ENCODE measurements around the gene RAP1A.

The RAP1A gene

DNA sequence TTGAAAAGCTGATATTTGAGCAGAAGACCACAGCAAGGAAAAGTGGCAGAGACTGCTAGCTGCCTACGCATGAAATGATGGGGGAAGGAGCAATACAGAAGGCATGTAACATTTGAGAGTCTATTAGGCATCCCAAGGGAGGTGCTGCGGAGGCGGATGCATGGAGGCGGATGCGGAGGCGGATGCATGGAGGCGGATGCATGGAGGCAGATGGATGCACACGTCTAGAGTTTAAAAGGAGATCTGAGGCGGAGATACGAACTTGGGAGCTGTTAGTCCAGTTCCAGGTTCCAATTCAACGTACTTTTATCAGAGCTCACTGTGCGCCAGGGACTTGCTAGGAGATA lies 135.4 kb downstream of the RAP1A start:
- DNase-seq (ENCODE audit: low read depth, low spot score) = peak; percentile 58

DNA sequence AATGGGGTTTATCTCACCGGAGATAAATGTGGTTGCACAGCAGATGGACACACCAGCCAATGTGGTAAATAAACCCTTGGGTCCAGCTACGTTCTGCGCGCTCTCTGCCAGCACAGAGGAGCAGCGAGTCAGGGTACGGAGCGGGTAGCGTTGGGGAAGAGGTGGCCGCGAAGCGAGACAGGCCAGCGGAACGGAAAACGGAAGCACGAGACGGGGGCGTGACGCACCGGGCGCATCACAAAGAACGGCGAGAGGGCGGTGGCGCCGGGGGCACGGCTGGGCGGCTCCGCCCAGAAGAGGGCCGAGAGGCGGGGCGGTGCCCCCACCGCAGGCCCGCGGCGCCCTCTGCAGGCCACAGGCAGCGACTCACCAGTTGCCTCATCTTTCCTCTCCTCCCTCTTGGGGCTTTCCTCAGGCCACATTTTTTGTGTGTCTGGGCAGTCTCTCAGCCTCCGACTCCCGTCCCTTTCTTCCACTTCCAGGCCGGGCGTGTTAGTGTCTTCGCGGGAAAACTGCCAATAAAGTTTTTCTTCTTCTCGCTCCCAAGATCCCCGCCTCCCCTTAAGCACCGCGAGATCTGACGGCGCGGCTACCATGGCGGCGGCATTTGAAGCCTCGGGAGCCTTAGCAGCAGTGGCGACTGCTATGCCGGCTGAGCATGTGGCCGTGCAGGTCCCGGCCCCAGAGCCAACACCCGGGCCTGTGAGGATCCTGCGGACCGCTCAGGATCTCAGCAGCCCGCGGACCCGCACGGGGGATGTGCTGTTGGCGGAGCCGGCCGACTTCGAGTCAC lies 135.9 kb downstream of the RAP1A start, which contains the start of gene DDX20:
Gene DDX20, plus strand, starts transcription at position 571 of the 793 bp plus-strand sequence. Its CDS starts 24 bp downstream, at position 595.
- peak within 1 kb of the TSS; percentile 97 for H3K4me3 ChIP-seq (ENCODE audit: low read depth, low read length)
- in situ Hi-C loops (cut with HindIII; ENCODE audit: low sequenced_read_pairs) = no loop called here
- TF ChIP-seq, protein P1, sequence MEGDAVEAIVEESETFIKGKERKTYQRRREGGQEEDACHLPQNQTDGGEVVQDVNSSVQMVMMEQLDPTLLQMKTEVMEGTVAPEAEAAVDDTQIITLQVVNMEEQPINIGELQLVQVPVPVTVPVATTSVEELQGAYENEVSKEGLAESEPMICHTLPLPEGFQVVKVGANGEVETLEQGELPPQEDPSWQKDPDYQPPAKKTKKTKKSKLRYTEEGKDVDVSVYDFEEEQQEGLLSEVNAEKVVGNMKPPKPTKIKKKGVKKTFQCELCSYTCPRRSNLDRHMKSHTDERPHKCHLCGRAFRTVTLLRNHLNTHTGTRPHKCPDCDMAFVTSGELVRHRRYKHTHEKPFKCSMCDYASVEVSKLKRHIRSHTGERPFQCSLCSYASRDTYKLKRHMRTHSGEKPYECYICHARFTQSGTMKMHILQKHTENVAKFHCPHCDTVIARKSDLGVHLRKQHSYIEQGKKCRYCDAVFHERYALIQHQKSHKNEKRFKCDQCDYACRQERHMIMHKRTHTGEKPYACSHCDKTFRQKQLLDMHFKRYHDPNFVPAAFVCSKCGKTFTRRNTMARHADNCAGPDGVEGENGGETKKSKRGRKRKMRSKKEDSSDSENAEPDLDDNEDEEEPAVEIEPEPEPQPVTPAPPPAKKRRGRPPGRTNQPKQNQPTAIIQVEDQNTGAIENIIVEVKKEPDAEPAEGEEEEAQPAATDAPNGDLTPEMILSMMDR (IDR thresholded peaks at IDR 0.05; ENCODE audit: low read depth, low read length) = peak; percentile 80
- peak; percentile 99 for DNase-seq (ENCODE audit: low read depth, low spot score)

More for the DNA sequence above, 135.4 kb downstream of the RAP1A start:
- in situ Hi-C loops (cut with HindIII; ENCODE audit: low sequenced_read_pairs) = no loop called here
- H3K4me3 ChIP-seq (ENCODE audit: low read depth, low read length) = peak overlapping the region; percentile 97
- TF ChIP-seq, protein P1 (IDR thresholded peaks at IDR 0.05; ENCODE audit: low read depth, low read length) = no peak

DNA sequence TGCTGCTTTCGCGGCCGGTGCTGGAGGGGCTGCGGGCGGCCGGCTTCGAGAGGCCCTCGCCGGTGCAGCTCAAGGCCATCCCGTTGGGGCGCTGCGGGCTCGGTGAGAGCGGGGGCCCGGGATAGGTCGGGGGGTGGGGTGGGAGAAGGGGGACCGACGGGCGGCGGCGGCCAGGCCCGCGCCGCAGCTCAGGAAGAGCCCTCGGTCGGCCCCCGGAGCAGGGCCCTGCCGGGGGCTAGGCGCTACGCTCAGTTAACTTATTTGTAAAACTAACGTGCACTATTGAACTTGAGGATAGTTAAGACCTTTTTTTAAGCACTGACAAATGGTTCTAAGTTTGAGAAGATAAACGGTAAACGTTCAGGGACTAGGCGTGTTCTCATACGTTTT lies 136.5 kb downstream of the RAP1A start:
- no peak for DNase-seq (ENCODE audit: low read depth, low spot score)
- TF ChIP-seq, protein P1 (IDR thresholded peaks at IDR 0.05; ENCODE audit: low read depth, low read length) = no peak

DNA sequence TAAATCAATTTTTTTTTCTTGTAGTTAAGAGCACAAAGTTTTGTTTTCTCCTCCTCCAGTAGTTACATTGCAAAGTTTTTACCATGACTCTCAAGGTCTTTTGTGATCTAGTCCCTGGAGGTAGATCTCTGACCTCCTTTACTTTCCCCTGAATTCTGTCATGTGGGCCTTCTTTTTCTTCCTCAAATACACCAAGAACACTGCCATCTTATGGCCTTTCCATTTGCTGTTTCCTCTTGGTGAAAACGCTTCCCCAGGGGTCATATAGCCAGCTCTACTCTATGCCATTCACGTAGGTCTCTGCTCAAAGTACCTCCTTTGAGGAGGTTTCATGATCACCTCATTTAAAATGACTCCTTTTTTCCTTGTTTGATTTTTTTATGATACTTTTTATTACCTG lies 138.8 kb downstream of the RAP1A start:
- TF ChIP-seq, protein P1 (IDR thresholded peaks at IDR 0.05; ENCODE audit: low read depth, low read length) = no peak
- DNase-seq (ENCODE audit: low read depth, low spot score) = no peak
- H3K4me3 ChIP-seq (ENCODE audit: low read depth, low read length) = no peak overlapping the region
- in situ Hi-C loops (cut with HindIII; ENCODE audit: low sequenced_read_pairs) = no loop called here

More for the DNA sequence above, 136.5 kb downstream of the RAP1A start:
- peak overlapping the region; percentile 97 for H3K4me3 ChIP-seq (ENCODE audit: low read depth, low read length)
- in situ Hi-C loops (cut with HindIII; ENCODE audit: low sequenced_read_pairs) = no loop called here

DNA sequence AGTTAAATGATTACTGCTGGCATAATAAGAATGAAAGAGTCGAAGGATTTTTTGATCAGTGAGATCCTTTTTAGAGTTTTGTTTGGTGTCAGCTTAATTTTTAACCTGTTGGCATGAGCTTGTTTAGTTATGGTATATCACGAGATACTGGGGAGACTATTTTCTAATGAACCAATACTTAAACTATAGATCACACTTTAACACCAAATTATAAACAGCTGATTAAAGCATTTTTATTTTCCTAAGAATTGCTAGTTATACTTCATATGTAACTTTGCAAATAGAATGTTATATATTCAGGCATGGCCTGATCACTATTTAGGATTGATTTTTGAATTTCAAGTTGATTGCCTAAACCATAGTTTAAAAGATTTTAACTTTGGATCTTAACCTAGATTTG lies 142.1 kb downstream of the RAP1A start:
- no peak for DNase-seq (ENCODE audit: low read depth, low spot score)
- H3K4me3 ChIP-seq (ENCODE audit: low read depth, low read length) = no peak overlapping the region
- TF ChIP-seq, protein P1 (IDR thresholded peaks at IDR 0.05; ENCODE audit: low read depth, low read length) = no peak
- in situ Hi-C loops (cut with HindIII; ENCODE audit: low sequenced_read_pairs) = no loop called here

DNA sequence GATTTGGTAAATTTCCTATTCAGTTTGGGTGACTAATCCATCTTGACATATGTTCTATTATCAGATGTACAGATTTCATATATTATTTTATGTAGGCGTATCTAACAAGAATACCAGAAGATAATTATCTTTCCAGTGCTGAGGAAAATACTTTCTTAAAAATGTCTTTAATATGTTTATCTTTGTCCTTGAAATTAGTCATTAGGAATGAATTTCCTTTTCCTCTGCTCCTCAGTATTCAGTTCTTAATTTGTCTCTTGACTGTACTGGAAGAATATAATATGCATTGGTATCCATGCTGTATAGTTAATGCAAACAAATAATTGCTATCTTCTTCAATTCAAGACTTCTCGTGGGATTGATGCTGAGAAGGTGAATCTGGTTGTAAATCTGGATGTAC lies 142.7 kb downstream of the RAP1A start:
- no peak for DNase-seq (ENCODE audit: low read depth, low spot score)
- TF ChIP-seq, protein P1 (IDR thresholded peaks at IDR 0.05; ENCODE audit: low read depth, low read length) = no peak
- in situ Hi-C loops (cut with HindIII; ENCODE audit: low sequenced_read_pairs) = no loop called here
- no peak overlapping the region for H3K4me3 ChIP-seq (ENCODE audit: low read depth, low read length)
